NCI-H2107 treated with DMSO at 0.1 percent for 48 hours (cell line): ENCODE data around the gene NFATC2.
A peak's percentile ranks its signal among the peaks of the same experiment; 100 is the strongest.
"Not testable (repeated sequence)": the region's sequence is repeated elsewhere in the genome, so short reads cannot be mapped to it uniquely, and the experiment has no call there.

Source experiments
- DNase-seq: peaks from one replicate; lab custom pipeline; 2025; ENCODE audit not compliant: unreplicated experiment; lab: John Stamatoyannopoulos, UW

Gene NFATC2

DNA sequence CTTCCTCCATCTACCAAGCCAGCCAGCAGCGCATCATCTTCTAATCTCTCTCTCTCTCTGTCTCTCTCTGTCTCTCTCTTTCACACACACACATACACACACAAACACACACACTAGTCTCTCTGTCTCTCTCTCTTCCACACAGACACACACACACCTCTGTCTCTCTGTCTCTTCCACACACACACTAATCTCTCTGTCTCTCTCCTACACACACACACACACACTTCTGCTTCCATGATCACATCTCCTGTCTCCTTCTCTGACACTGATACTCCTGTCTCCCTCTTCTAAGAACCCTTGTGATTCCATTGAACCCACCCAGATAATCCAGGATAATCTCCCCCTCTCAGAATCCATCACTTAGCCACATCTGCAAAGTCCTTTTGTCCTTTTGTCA is 181.3 kb downstream of the NFATC2 start:
- DNase-seq, result no peak

GRCh38 chr20:51360451-51361201 is 181.9 kb downstream of the NFATC2 start:
- no peak for DNase-seq

DNA sequence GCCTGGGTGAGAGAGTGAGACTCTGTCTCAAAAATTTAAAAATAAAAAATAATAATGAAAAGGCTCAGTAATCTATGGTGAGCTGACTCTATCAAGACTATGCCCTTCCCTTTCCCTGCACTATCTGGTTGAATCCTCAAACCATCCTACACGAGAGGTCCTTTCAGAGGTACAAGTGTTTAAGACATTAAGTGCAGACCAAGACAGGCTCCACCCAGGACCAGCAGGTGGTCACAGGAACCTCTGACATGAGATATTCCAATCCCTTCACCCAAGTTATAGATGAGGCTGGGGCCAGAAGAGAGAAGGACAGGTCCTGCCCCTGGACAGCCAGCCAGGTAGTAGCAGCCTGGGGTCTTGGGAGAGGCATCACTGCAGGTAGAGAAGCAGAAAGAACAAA is 182.6 kb downstream of the NFATC2 start:
- no peak for DNase-seq

DNA sequence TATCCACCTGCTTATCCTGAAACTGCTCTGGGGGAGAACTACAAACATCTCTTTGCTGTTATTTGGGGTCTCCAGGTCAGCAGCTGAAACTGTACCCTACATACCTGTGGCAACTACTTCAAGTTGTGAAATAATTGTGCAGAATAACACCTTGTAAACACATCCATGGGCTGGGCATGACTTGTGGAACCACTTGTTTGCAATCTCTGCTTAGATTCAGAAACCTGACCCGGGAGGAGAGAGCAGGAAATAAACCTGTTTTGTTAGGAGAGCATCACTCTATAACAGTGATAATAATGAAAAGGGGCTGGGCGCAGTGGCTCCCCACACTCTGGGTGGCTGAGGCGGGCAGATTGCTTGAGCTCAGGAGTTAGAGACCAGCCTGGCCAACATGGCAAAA is 183.1 kb downstream of the NFATC2 start:
- peak; percentile 29 for DNase-seq

GRCh38 chr20:51358032-51358724 is 184.3 kb downstream of the NFATC2 start:
- DNase-seq, result no peak

- no peak for DNase-seq
These were observed 185.0 kb downstream of the NFATC2 start for GRCh38 chr20:51357543-51357942.

DNA sequence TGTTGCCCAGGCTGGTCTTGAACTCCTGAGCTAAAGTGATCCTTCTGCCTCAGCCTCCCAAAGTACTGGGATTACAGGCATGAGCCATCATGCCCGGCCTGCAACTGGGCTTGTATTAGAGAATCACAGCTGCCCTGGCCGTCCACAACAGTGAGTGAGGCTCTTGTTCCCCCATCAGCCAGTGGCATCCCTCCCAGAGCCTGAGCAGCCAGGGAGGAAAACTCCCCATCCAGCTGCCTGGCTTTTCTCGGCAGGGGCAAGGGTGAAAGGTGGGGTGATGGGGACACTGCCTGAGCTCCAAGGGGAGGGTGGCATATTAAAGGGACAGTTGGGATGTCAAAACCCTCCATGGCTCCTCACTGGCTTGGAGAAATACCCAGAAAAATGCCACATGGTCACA is 185.6 kb downstream of the NFATC2 start:
- no peak for DNase-seq

GRCh38 chr20:51354769-51355319 is 187.7 kb downstream of the NFATC2 start:
- DNase-seq, result no peak

GRCh38 chr20:51354191-51354768 is 188.2 kb downstream of the NFATC2 start:
- DNase-seq, result no peak

GRCh38 chr20:51353491-51353890 is 189.0 kb downstream of the NFATC2 start:
- no peak for DNase-seq

- DNase-seq, result no peak
These were observed 189.7 kb downstream of the NFATC2 start for GRCh38 chr20:51352791-51353190.

DNA sequence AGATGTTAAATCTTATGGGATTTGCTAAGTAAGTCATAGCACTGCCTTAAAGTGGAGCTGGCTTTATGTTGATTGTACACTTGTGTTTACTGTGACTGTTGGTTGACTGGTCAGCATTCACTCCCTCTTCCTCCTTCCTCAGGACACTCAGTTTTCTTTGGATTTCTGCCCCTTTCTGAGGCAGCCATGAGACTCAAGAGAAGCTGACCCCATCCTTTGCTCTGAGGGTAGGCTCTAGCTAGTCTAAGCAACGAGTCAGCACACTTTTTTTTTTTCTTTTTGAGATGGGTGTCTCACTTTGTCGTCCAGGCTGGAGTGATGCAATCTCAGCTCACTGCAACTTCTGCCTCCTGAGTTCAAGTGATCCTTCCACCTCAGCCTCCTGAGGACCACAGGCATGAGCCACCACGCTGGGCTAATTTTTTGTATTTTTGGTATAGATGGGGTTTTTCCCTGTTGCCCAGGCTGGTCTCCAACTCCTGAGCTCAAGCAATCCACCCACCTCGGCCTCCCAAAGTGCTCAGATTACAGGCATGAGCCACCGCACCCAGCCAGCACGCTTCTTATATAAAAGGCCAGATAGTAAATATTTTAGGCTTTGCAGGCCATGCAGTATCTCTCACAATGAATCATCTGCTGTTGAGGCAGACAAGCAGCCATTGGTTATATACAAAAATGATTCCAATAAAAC is 191.4 kb downstream of the NFATC2 start:
- DNase-seq, result no peak

DNA sequence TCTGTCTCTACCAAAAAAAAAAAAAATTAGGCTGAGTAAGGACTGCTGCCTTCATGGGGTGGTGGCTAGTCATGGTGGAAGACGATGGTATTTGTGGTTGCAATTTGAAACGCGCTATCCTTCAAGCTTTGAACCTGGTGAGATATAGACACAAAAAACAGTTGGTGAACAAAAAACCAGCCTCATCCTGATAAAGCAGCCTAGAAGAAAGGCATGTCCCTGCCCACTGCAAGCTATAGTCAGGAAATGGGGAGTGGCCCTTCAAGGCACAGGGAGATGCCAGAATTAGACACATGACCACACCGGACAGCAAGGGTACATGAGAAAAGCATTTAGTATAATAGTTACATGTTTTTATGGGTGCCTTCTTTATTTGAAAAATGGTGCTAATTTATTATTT is 193.6 kb downstream of the NFATC2 start:
- DNase-seq, result no peak

- DNase-seq, result no peak
These were observed 194.7 kb downstream of the NFATC2 start for GRCh38 chr20:51347831-51348230.

DNA sequence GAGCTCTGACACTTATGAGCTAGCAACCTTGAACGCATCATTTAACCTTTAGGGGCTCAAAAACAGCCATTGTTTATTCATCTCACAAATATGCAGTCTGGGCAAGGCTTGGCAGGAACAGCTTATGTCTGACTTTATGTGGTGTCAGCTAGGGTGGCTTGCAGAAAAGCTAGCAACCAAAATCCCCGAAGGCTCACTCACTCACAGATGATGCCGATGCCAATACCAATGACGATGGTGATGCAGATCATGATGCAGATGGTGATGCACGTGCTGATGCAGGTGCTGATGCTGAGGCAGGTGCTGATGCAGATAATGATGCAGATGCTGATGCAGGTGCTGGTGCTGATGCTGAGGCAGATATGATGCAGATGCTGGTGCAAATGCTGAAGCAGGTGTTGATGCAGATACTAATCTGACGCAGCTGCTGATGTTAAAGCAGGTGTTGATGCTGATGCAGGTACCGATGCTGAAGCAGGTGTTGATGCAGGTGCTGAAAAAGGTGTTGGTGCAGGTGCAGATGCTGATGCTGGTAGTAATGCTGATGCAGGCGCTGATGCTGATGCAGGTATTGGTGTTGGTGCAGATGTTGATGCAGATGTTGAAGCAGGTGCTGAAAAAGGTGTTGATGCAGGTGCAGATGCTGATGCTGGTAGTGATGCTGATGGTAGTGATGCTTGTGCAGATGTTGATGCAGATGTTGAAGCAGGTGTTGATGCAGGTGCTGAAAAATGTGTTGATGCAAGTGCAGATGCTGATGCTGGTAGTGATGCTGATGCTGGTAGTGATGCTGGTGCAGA is 195.6 kb downstream of the NFATC2 start:
- DNase-seq, result no peak

- no peak for DNase-seq
These were observed 196.9 kb downstream of the NFATC2 start for GRCh38 chr20:51345601-51346101.

DNA sequence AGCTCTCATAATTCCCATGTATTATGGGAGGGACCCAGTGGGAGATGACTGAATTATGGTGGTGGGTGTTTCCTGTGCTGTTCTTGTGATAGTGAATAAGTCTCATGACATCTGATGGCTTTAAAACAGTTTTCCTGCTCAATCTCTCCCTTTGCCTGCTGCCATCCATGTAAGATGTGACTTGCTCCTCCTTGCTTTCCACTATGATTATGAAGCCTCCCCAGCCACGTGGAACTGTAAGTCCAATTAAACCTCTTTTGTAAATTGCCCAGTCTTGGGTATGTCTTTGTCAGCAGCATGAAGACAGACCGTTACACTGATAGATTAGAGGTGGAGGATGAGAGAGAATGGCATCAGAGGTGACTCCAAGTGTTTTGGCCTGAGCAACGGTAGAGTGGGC is 198.7 kb downstream of the NFATC2 start:
- not testable (repeated sequence) for DNase-seq

DNA sequence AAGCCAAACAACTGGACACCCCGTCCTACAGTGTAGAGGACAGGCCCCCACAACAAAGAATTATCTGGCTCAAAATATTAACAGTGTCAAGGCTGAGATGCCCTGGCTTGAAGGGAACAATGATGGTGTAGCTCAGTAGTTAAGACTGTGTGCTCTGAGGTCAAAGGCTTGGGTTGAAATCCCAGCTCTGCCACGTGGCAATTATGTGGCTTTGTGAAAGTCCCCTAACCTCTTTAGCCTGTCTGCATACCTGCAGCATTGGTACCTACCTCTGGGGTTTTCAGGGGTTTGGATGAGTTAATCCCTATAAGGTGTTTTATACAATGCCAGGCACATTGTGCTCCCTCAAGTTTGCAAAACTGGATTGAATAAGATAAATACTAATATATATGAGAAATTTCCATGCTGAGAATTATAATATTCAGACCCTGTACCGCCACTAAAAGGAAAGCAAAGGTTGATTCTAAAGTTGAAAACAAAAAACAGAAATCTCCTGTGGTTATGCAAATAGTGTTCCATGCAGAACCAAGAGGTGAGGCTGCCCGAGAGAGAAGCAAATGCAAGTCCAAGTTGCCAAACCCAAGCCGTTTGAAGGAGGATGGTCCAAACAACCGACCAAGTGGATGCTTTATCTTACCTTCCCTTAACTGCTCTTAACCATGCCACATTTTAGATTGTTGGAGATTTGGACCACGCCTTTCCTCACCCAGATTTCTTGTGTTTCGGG is 199.8 kb downstream of the NFATC2 start:
- DNase-seq, result no peak

GRCh38 chr20:51341581-51341980 is 200.9 kb downstream of the NFATC2 start:
- no peak for DNase-seq

DNA sequence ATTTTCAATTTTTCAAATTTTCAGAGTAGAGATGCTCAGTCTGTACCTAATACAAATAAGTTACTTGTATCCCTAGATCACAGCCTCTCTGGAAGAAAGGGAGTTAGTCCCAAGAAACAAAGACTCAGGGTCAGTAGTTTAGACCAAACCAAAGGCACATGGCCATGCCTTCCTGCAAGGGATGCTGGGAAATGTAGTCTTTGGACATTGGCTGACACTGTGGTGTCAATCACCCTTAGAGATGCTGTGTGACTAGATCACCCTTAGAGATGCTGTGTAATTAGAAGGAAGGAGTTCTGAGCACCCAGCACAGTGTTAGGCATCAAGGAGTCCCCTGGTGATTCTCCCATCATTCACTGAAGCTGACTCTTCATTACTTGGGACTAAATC is 202.1 kb downstream of the NFATC2 start:
- DNase-seq, result no peak
